Calu3 (cell line): Measurements from ENCODE around the gene EMC9. TPM values are rescaled to one million over a fixed set of nuclear protein-coding genes. Genes with fewer than 3 reads are reported as not detected.
A peak's percentile ranks its signal among the peaks of the same experiment; 100 is the strongest.

Experiments
- BruUV-seq: library from RNA; stranded (reverse); fragments of 400-500 nt; replicated peaks from 2 replicates; lab custom pipeline; 2021; lab: Mats Ljungman, UMichigan
- CTCF ChIA-PET: fragments of 300-600 bp; sonication (Branson Sonifier 250); formaldehyde crosslinking; loops from one replicate; lab custom pipeline; 2022; ENCODE audit warnings: antibody characterized with exemption; lab: Charles Lee
- DNase-seq: peaks from one replicate; pipeline ENCODE4 v3.0.0; 2022
- H3K27ac Mint-ChIP-seq: one replicate; pipeline ENCODE4 v1.8.0; 2022; ENCODE audit warnings: mixed read lengths; ENCODE audit not compliant: unreplicated experiment
- H3K27me3 Mint-ChIP-seq: one replicate; pipeline ENCODE4 v1.8.0; 2022; ENCODE audit warnings: mixed read lengths; ENCODE audit not compliant: unreplicated experiment
- H3K36me3 Mint-ChIP-seq: one replicate; pipeline ENCODE4 v1.8.0; 2022; ENCODE audit warnings: mild to moderate bottlenecking, moderate library complexity, mixed read lengths; ENCODE audit not compliant: insufficient read depth, unreplicated experiment
- H3K4me1 Mint-ChIP-seq: one replicate; pipeline ENCODE4 v1.8.0; 2022; ENCODE audit warnings: mild to moderate bottlenecking, low read depth, mixed read lengths; ENCODE audit not compliant: unreplicated experiment
- H3K4me3 Mint-ChIP-seq: one replicate; pipeline ENCODE4 v1.8.0; 2022; ENCODE audit warnings: mild to moderate bottlenecking, low read depth, moderate library complexity, mixed read lengths; ENCODE audit not compliant: unreplicated experiment
- H3K9me3 Mint-ChIP-seq: one replicate; pipeline ENCODE4 v1.8.0; 2022; ENCODE audit warnings: low read depth, mixed read lengths; ENCODE audit not compliant: unreplicated experiment
- intact Hi-C: fragments of 100-400 bp; cut with micrococcal nuclease; formaldehyde crosslinking; loops from one replicate; pipeline ENCODE4 v1.10.0; 2022; ENCODE audit not compliant: unreplicated experiment
- total RNA-seq: library from RNA; stranded (reverse); gene quantifications from 2 replicates; pipeline ENCODE4 v1.2.3, GENCODE V29; 2022
- TF ChIP-seq, protein P1 (sequence below): fragments of 200-600 bp; IDR thresholded peaks from one replicate; pipeline ENCODE4 v1.8.0; 2022; ENCODE audit warnings: antibody characterized with exemption; ENCODE audit not compliant: unreplicated experiment

EMC9 gene
- total RNA-seq, 1 experiment from 2014 or later, result 38.0 TPM

DNA sequence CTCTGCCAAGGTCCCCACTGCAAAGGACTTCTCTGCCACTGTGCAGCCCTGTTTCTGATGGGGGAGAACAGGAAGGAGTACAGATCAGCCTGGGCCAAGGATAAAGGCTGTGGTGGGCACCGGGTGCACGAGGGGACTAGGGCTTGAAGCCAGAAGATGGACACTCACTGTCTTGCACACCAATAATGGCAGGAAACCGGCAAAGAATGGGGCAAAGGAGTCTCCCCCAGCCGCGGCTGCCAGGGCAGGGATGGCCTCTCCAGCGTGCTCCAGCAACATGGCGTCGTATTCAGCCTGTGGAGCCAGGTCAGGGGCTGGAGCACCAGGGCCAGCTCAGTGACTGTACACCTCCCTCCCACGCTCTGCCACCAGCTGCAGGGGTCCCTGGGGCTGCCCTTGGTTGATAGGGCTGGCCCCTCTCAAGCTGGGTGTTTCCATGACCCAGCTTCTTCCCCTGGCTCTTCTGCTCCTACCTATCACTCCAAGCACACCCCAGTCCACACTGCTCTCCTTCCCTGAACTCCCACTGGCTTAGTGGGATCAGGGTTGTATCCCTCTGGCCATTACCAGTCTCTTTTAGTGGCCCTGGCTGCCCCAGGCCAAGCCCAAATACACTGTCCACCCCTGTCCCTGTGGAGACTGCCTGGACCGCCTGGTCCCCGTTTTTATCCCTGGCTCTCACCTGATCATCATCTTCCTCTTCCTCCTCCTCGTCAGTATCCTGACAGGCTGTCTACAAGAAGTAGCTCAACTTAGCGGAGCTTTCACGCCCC is 40.9 kb upstream of the EMC9 start:
- Mint-ChIP-seq H3K27ac (peak overlapping the region; percentile 13), H3K27me3 (no peaks in the 10 kb centered on the region), H3K4me3 (no peak overlapping the region), H3K36me3 (peaks cover 72% of the 10 kb centered on the region), H3K4me1 (peaks cover 5% of the 10 kb centered on the region), H3K9me3 (no peaks in the 10 kb centered on the region)
- CTCF ChIA-PET, result no interaction called here
- no TSS peak for BruUV-seq
- TF ChIP-seq, protein P1, sequence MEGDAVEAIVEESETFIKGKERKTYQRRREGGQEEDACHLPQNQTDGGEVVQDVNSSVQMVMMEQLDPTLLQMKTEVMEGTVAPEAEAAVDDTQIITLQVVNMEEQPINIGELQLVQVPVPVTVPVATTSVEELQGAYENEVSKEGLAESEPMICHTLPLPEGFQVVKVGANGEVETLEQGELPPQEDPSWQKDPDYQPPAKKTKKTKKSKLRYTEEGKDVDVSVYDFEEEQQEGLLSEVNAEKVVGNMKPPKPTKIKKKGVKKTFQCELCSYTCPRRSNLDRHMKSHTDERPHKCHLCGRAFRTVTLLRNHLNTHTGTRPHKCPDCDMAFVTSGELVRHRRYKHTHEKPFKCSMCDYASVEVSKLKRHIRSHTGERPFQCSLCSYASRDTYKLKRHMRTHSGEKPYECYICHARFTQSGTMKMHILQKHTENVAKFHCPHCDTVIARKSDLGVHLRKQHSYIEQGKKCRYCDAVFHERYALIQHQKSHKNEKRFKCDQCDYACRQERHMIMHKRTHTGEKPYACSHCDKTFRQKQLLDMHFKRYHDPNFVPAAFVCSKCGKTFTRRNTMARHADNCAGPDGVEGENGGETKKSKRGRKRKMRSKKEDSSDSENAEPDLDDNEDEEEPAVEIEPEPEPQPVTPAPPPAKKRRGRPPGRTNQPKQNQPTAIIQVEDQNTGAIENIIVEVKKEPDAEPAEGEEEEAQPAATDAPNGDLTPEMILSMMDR, result no peak
- no peak for DNase-seq
- intact Hi-C loops, result no loop called here

- no peaks in the 10 kb centered on the region for H3K27me3 Mint-ChIP-seq
- BruUV-seq, result no TSS peak
These were observed 40.1 kb upstream of the EMC9 start for GRCh38 chr14:24181371-24182077.

GRCh38 chr14:24179961-24180796 is 38.8 kb upstream of the EMC9 start:
- intact Hi-C loops, result no loop called here
- TF ChIP-seq, protein P1, result no peak
- Mint-ChIP-seq H3K27me3 (no peaks in the 10 kb centered on the region), H3K9me3 (no peaks in the 10 kb centered on the region), H3K4me1 (no peaks in the 10 kb centered on the region), H3K27ac (no peak overlapping the region), H3K4me3 (no peak overlapping the region), H3K36me3 (peaks cover 63% of the 10 kb centered on the region)
- CTCF ChIA-PET, result no interaction called here
- no TSS peak for BruUV-seq
- no peak for DNase-seq

More at GRCh38 chr14:24181371-24182077, 40.1 kb upstream of the EMC9 start:
- TF ChIP-seq, protein P1, result no peak
- Mint-ChIP-seq H3K4me1 (no peaks in the 10 kb centered on the region), H3K27ac (no peak overlapping the region), H3K4me3 (no peak overlapping the region), H3K36me3 (peaks cover 72% of the 10 kb centered on the region), H3K9me3 (no peaks in the 10 kb centered on the region)
- CTCF ChIA-PET, result no interaction called here
- intact Hi-C loops, result no loop called here
- DNase-seq, result no peak

GRCh38 chr14:24179294-24179960 is 38.0 kb upstream of the EMC9 start:
- peak overlapping the region; percentile 31 for H3K27ac Mint-ChIP-seq
- no peak for DNase-seq
- CTCF ChIA-PET, result no interaction called here
- intact Hi-C loops, result no loop called here
- no peaks in the 10 kb centered on the region for H3K4me1 Mint-ChIP-seq
- H3K36me3 Mint-ChIP-seq, result peaks cover 67% of the 10 kb centered on the region
- BruUV-seq, result no TSS peak
- TF ChIP-seq, protein P1, result no peak
- H3K9me3 Mint-ChIP-seq, result no peaks in the 10 kb centered on the region
- H3K27me3 Mint-ChIP-seq, result no peaks in the 10 kb centered on the region
- H3K4me3 Mint-ChIP-seq, result no peak overlapping the region
